Thymus (tissue), 11 donors: ENCODE measurements around the gene PODN. TPM values are rescaled to one million over a fixed set of nuclear protein-coding genes. Genes with fewer than 3 reads are reported as not detected.

ENCODE experiments used
- DNase-seq, 9 donors: peaks; one replicate each; pipeline ENCODE4 v3.0.0-alpha.2; 2013; ENCODE audit warnings: low spot score in 9 of 9, low read depth in 6 of 9, missing footprints in 1 of 9
- H3K27ac ChIP-seq, 2 donors: one replicate each; pipeline ENCODE4 v1.5.1; 2013; ENCODE audit warnings: control low read depth in 1 of 2, low read depth in 1 of 2, low read length in 1 of 2, mild to moderate bottlenecking in 1 of 2, moderate library complexity in 1 of 2
- H3K27me3 ChIP-seq, 2 donors: one replicate each; pipeline ENCODE4 v1.5.1; 2013; ENCODE audit warnings: low read length in 1 of 2; ENCODE audit not compliant: control insufficient read depth in 2 of 2, insufficient read depth in 1 of 2
- H3K36me3 ChIP-seq, 2 donors: one replicate each; pipeline ENCODE4 v1.5.1; 2013; ENCODE audit warnings: low read length in 1 of 2, mild to moderate bottlenecking in 1 of 2, moderate library complexity in 1 of 2; ENCODE audit not compliant: control insufficient read depth in 2 of 2, insufficient read depth in 2 of 2
- H3K4me1 ChIP-seq, 2 donors: one replicate each; pipeline ENCODE4 v1.5.1; 2013; ENCODE audit warnings: low read length in 2 of 2; ENCODE audit not compliant: control insufficient read depth in 2 of 2, insufficient read depth in 2 of 2
- H3K4me3 ChIP-seq, 2 donors: one replicate each; pipeline ENCODE4 v1.5.1; 2013; ENCODE audit warnings: low read length in 2 of 2, control low read depth in 1 of 2, mild to moderate bottlenecking in 1 of 2
- H3K9me3 ChIP-seq, 2 donors: one replicate each; pipeline ENCODE4 v1.5.1; 2013; ENCODE audit warnings: low read length in 1 of 2, mild to moderate bottlenecking in 1 of 2; ENCODE audit not compliant: control insufficient read depth in 2 of 2, insufficient read depth in 1 of 2
- WGBS: extraction: QIAGEN DNeasy Blood & Tissue Kit; methylation state at CpG from one replicate; pipeline ENCODE4 v1.1.7; 2013; 5-methylcytosine and 5-hydroxymethylcytosine counted together
- polyA plus RNA-seq: library from polyadenylated mRNA; stranded (reverse); fragments of 200-250 nt; gene quantifications from one replicate; pipeline ENCODE4 v1.2.3, GENCODE V29; 2013
- total RNA-seq: library from RNA; stranded (reverse); fragments of 120-200 nt; gene quantifications from one replicate; pipeline ENCODE4 v1.2.4, GENCODE V29; 2013
- donor health status: healthy.

PODN gene
- total and polyA plus RNA-seq, 2 donors: 1.4 to 4.8 TPM

DNA sequence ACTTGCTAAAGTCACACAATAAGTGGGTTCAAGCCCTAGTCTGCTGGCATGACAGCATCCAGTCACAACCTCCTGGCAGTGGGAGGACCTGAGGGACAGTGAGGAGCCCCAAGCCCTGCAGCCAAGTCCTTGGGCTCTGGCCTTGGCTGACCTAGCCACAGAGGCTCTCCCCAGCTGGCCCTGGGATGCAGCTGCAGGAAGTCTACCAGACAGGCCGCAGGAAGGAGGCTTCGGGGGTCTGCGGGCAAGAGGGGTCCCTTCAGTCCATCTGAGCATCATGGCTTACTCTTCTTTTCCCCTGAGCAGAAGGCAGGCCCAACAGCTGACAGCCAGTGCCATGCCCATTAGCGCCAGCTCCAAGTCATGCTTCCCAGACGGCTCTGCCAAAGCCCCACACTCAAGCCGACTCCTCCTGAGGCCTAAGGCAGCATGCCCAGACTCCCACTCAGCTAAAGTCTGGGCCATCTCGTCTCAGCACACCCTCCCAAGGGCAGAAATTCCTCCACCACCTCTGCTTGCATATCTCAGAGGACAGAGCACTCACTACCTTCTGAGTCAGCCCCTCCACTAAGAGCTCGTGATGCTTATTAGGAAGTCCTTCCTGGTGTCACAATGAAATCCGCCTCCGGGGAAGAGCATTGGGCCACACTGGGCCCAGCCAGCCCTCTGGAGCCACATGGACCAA, 60.3 kb downstream of the PODN start:
- 88% methylated on average over 10 of the region's 10 CpGs for WGBS
- H3K27me3 ChIP-seq: peaks cover 0 to 9% of the 10 kb centered on the region in 2 donors
- H3K4me3 ChIP-seq: no peak overlapping the region
- peaks cover 10 to 41% of the 10 kb centered on the region in 2 donors for H3K4me1 ChIP-seq
- DNase-seq: no peak
- no peaks in the 10 kb centered on the region for H3K36me3 ChIP-seq
- peak overlapping the region in 1 of 2 donors; percentile 43 for H3K27ac ChIP-seq
- H3K9me3 ChIP-seq: no peaks in the 10 kb centered on the region

GRCh38 chr1:53122961-53123413, 61.0 kb downstream of the PODN start:
- WGBS: 96% methylated on average over 7 of the region's 7 CpGs
- H3K9me3 ChIP-seq: no peaks in the 10 kb centered on the region
- H3K27ac ChIP-seq: no peak overlapping the region
- H3K27me3 ChIP-seq: peaks cover 0 to 9% of the 10 kb centered on the region in 2 donors
- H3K36me3 ChIP-seq: no peaks in the 10 kb centered on the region
- H3K4me1 ChIP-seq: peaks cover 10 to 47% of the 10 kb centered on the region in 2 donors
- no peak for DNase-seq
- H3K4me3 ChIP-seq: no peak overlapping the region

DNA sequence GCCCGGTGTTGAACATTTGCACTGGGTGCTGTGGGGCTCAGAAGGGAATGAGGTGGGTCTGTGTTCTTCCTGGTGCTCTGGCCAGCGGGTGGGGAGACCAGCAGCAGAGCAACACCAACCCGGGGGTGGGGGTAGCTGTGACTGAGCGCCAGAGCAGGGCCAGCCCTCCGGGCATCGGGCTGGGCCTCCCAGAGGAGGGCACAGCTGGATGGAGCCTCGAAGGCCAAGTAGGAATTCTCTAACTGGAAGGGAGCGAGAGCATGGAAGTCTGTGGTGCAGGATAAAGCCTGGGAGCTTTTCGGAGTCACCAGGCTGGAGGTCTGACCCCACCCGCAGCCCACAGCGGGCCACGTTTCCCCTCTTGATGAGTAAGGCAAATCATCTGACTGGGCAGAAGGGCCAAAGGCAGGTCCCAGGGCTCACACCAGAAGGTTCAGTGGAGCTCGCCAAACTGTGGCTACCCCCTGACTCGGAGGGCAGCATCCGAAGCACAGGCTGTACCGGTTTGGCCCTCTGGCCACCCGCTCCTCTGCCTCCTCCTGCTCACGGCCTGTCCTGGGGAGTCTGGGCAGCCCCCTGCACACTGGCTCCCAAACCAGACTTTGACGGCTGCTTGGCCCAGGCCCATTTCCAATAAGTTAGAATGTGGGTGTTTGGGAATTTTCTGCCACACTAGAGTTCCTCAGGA, 61.6 kb downstream of the PODN start:
- H3K27me3 ChIP-seq: peaks cover 0 to 9% of the 10 kb centered on the region in 2 donors
- DNase-seq: no peak
- H3K36me3 ChIP-seq: no peaks in the 10 kb centered on the region
- no peak overlapping the region for H3K4me3 ChIP-seq
- no peak overlapping the region for H3K27ac ChIP-seq
- WGBS: 96% methylated on average over 19 of the region's 19 CpGs
- H3K4me1 ChIP-seq: peaks cover 10 to 48% of the 10 kb centered on the region in 2 donors
- no peaks in the 10 kb centered on the region for H3K9me3 ChIP-seq

DNA sequence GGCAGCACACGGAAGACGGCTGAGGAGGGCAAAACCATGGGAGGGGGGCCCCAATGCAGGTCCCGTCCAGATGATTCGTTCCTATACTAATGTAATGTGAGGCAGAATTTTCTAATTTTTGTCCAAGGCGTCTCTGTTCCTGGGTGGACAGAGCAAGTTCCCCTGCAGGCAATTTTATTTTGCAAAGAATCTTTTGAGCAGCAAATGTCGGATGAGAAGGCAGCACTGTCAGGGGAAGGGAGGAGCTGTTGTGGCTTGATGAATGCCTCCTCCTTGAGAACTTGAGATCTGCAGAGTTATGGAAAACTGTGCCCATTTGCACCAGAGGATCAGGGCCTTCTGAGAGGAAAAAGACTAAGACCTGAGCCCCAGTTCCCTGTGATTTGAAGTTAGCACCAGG, 63.1 kb downstream of the PODN start:
- Histone ChIP-seq H3K9me3 (no peaks in the 10 kb centered on the region), H3K4me1 (peaks cover 10 to 45% of the 10 kb centered on the region in 2 donors), H3K4me3 (no peak overlapping the region), H3K27ac (no peak overlapping the region), H3K27me3 (peaks cover 0 to 7% of the 10 kb centered on the region in 2 donors), H3K36me3 (no peaks in the 10 kb centered on the region)
- no peak for DNase-seq
- 86% methylated on average over 6 of the region's 6 CpGs for WGBS

DNA sequence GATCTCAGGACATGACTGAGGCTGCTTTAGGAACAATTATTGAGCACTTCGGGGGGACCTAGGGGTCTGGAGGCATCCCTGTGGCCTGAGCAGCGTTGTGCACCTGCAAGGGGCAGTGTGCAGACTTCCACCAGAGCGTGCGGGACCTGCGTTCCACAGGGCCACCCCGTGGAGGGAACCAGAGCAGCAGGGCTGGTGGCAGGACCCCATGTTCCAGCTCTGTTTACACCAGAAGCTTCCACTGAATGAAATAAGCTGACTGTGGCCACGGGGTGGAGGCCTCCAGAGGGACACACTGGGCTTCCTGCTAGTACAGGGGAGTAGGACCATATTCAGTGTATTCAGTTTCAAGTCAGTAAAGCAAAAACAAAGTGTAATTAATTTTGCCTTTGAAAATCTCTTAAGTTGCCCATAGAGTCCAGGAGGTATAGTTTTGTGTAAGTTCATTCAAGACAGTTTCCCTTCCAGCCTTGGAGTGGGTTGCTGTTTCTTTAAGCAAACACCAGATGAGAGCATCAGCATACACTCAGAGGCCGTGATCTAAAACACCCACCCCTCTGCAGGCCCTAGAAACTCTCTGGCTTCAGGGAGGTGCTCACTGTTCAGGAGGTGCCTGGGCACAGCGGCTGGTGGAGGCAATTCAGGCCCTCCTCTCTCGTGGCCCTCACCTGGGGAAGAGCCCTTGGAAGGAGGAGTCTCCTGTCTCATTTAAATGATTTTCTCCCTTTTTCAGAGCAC, 63.8 kb downstream of the PODN start:
- WGBS: 85% methylated on average over 10 of the region's 10 CpGs
- Histone ChIP-seq H3K4me1 (peaks cover 10 to 38% of the 10 kb centered on the region in 2 donors), H3K27me3 (peaks cover 0 to 5% of the 10 kb centered on the region in 2 donors), H3K4me3 (no peak overlapping the region), H3K36me3 (no peaks in the 10 kb centered on the region), H3K9me3 (no peaks in the 10 kb centered on the region), H3K27ac (no peak overlapping the region)
- no peak for DNase-seq

GRCh38 chr1:53126495-53126894, 64.5 kb downstream of the PODN start:
- WGBS: 95% methylated on average over 1 of the region's 1 CpG

GRCh38 chr1:53127546-53127945, 65.5 kb downstream of the PODN start:
- Histone ChIP-seq H3K9me3 (no peaks in the 10 kb centered on the region), H3K27me3 (peaks cover 0 to 5% of the 10 kb centered on the region in 2 donors), H3K27ac (no peak overlapping the region), H3K4me1 (peaks cover 0 to 20% of the 10 kb centered on the region in 2 donors), H3K4me3 (no peak overlapping the region), H3K36me3 (no peaks in the 10 kb centered on the region)
- peak in 1 of 9 donors; percentile 51 for DNase-seq
- 84% methylated on average over 5 of the region's 5 CpGs for WGBS

More at GRCh38 chr1:53126495-53126894, 64.5 kb downstream of the PODN start:
- Histone ChIP-seq H3K27ac (no peak overlapping the region), H3K27me3 (peaks cover 0 to 5% of the 10 kb centered on the region in 2 donors), H3K36me3 (no peaks in the 10 kb centered on the region), H3K4me1 (peaks cover 7 to 31% of the 10 kb centered on the region in 2 donors), H3K4me3 (no peak overlapping the region), H3K9me3 (no peaks in the 10 kb centered on the region)
- no peak for DNase-seq

DNA sequence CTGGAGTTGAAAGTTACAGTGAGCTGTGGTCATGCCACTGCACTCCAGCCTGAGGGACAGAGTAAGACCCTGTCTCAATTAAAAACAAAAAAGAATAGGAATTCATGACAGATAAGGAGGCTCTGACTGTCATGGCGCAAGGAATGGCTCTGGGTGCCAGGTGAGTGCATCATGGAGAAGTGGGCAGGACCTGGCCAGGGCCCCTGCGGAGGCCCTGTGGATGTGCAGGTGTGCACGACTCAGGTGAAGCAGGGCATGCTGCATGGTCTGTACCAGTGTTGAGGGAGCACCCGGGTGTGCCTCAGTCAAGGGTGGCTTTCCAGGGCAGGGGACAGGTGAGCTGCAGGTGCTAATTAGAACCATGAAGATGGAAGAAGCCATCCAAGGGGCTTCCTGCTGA, 66.4 kb downstream of the PODN start:
- no peak for DNase-seq
- Histone ChIP-seq H3K4me3 (no peak overlapping the region), H3K36me3 (no peaks in the 10 kb centered on the region), H3K4me1 (peaks cover 0 to 12% of the 10 kb centered on the region in 2 donors), H3K9me3 (no peaks in the 10 kb centered on the region), H3K27me3 (peaks cover 0 to 2% of the 10 kb centered on the region in 2 donors), H3K27ac (no peak overlapping the region)
- WGBS: 96% methylated on average over 4 of the region's 4 CpGs
